ENCODE measurements around the gene SPPL2B.

DNA sequence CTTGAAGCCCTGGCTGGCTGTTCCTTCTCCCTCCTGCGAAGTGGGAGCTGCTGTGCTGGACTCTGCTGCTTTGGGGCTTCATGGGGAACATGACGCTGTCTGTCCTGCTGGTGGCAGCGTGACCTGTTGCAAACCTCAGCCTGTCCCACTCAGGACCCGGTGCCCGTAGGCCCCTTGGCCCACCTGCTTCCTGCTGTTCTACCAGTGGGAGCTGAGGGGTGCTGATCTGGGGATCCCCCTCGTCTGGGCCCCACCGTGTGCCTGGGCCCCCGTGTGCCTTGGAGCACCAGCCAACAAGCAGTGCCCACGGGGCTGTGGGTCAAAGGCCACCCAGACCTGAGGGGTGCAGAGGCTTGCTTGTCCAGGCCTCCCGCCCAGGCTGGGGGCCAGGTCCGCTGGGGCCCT is 5.3 kb downstream of the SPPL2B start:
- no peak for TF ChIP-seq POLR2AphosphoS2 (IDR thresholded peaks at IDR 0.05; ENCODE audit: low read length)
- no peak for TF ChIP-seq CHD1 (IDR thresholded peaks at IDR 0.05; ENCODE audit: low read length)
- TF ChIP-seq, protein P1, sequence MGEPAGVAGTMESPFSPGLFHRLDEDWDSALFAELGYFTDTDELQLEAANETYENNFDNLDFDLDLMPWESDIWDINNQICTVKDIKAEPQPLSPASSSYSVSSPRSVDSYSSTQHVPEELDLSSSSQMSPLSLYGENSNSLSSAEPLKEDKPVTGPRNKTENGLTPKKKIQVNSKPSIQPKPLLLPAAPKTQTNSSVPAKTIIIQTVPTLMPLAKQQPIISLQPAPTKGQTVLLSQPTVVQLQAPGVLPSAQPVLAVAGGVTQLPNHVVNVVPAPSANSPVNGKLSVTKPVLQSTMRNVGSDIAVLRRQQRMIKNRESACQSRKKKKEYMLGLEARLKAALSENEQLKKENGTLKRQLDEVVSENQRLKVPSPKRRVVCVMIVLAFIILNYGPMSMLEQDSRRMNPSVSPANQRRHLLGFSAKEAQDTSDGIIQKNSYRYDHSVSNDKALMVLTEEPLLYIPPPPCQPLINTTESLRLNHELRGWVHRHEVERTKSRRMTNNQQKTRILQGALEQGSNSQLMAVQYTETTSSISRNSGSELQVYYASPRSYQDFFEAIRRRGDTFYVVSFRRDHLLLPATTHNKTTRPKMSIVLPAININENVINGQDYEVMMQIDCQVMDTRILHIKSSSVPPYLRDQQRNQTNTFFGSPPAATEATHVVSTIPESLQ (CRISPR knock-in tag; IDR thresholded peaks at IDR 0.05): no peak
- TF ChIP-seq TEAD4 (IDR thresholded peaks at IDR 0.05; ENCODE audit: low read length): no peak
- TF ChIP-seq TEAD4 (CRISPR knock-in tag; IDR thresholded peaks at IDR 0.05; ENCODE audit: borderline replicate concordance): no peak

Measured in K562 (cell line).